HG03442 (cell line): Measurements from ENCODE around the gene CADPS.

Experiments used
- ATAC-seq: cut with Tn5 transposase; IDR thresholded peaks from one replicate; pipeline ENCODE4 v1.9.1; 2021; ENCODE audit warnings: mild to moderate bottlenecking, moderate library complexity; ENCODE audit not compliant: unreplicated experiment

The CADPS gene

GRCh38 chr3:62815981-62816380 is 59.2 kb downstream of the CADPS start:
- no peak for ATAC-seq

DNA sequence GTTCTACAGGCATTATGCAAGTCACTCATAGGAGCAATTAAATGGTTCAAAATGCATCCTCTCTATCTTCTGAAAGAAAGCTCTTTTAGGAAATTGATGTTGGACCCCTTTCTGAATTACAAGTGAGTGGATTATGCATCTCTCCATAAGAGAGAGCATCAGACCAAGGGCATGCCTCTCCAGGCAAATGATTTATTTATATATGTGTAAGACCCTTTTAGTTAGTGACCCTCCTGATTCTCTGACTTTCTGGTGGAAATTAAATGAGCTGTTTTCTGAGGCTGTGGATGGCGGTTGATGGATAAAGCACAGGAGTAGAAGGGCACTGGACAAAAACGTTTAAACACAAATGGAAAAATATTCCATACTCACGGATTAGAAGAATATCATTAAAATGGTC is 62.6 kb downstream of the CADPS start:
- no peak for ATAC-seq

- no peak for ATAC-seq
These were observed 64.1 kb downstream of the CADPS start for GRCh38 chr3:62811119-62811518.

GRCh38 chr3:62809369-62809768 is 65.8 kb downstream of the CADPS start:
- no peak for ATAC-seq

DNA sequence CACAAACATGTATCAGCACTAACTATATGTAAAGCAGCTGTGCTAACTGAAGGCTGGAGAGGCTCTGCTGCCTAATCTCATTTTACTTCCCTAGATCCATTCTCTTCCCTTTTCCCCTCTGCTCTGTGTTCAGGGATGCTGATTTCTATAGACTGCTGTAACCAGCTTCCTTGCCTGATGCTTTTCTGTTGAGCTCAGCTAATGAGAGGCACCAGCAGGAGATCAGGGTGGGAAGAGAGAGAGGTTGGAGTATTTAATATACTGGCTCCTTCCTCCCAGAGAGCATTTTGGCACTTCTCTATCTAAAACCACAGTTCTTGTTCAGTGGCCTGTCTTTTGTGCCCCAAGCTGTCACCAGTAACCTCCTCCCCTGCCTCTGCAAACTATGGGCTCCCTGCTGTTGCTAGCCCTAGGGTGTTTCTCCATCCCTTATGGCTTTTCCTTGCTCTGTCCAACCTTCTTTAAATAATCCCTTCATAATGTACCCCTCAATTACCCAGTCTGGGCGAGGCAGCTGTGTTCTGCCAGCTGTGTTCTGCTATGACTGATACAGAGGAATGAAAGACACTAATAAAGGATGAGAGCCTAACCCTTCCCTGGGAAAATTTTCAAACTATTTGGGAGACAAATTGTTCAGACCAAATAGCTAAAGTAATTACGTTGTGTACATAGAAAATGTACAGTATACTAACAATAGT is 69.5 kb downstream of the CADPS start:
- ATAC-seq: no peak

DNA sequence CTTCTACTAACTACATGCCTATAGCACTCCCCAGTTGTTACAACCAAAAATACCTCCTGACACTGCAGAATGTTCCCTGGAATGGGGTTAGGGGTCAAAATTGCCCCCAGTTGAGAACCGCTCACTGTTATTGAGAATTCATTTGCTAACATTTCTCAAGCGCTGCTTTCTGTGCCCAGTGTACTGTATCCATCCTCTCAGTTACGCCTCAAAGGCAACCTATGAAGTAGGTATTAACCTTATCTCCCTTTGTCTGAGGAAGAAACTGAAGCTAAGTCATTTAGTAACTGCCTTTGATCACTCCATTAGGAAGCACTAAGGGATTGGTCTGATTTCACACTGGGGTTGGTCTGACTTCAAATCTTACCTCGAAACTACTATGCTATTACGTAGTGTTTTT is 70.1 kb downstream of the CADPS start:
- ATAC-seq: no peak

GRCh38 chr3:62803276-62803675 is 71.9 kb downstream of the CADPS start:
- ATAC-seq: no peak

GRCh38 chr3:62798000-62798399 is 77.2 kb downstream of the CADPS start:
- no peak for ATAC-seq

DNA sequence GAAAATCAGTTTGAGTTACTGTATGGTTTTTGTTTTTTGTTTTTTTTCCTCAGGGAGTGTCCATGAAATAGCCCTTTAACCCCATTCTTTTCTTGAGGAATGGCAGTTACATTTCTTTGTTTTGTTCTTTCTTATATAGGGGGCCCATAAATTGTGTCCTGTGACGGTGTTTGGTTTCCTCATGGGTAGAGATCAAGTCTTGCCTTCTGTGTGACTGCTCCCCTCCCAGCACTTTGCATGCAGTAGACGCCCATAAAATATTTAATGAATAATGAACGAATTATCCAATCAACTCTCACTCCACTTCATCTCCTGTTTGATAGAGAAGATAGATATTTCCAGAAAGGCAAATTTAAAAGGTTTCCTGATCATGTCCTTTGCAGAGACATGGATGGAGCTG is 78.1 kb downstream of the CADPS start:
- no peak for ATAC-seq

- ATAC-seq: no peak
These were observed 79.1 kb downstream of the CADPS start for GRCh38 chr3:62795978-62796657.

- ATAC-seq: no peak
These were observed 81.3 kb downstream of the CADPS start for GRCh38 chr3:62793946-62794345.

- ATAC-seq: no peak
These were observed 89.8 kb downstream of the CADPS start for GRCh38 chr3:62785384-62785783.

DNA sequence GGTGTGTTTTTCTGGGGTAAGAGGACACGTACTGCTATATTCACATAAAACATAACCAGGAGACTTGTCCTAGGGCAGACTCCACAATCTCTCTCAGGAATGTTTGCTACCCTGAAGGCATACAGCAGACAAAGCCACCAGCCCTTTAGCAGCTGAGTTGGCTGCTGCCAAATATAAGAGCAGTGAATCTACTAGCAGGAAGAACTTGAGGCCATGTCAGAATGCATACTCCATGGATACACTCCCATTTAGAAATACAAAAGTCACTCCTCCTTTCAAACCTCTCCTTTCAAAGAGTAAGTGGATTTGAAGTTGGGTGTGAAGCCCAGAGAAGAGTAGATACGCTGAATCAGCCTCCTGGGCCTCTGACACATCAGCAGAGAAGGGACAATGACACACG is 94.1 kb downstream of the CADPS start:
- ATAC-seq: no peak

GRCh38 chr3:62777674-62778073 is 97.5 kb downstream of the CADPS start:
- no peak for ATAC-seq

GRCh38 chr3:62777130-62777529 is 98.1 kb downstream of the CADPS start:
- no peak for ATAC-seq

DNA sequence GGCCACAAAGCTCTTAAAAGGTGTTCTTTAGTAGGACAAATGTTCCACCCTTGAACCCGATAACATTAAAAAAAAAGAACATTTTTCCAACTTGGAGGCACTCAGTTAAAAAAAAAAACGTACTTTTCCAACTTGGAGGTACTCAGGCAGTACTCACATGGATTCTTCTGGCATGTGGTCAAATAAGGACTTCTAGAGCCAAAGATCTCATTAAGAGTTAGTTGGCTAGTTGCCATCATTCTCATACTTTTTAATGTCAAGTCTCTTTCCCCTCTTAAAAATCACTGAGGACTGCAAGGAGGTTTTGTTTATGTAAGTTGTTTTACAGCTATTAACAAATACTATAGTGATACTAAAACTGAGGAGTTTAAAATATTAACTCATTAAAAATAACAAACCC is 101.0 kb downstream of the CADPS start:
- ATAC-seq: no peak

DNA sequence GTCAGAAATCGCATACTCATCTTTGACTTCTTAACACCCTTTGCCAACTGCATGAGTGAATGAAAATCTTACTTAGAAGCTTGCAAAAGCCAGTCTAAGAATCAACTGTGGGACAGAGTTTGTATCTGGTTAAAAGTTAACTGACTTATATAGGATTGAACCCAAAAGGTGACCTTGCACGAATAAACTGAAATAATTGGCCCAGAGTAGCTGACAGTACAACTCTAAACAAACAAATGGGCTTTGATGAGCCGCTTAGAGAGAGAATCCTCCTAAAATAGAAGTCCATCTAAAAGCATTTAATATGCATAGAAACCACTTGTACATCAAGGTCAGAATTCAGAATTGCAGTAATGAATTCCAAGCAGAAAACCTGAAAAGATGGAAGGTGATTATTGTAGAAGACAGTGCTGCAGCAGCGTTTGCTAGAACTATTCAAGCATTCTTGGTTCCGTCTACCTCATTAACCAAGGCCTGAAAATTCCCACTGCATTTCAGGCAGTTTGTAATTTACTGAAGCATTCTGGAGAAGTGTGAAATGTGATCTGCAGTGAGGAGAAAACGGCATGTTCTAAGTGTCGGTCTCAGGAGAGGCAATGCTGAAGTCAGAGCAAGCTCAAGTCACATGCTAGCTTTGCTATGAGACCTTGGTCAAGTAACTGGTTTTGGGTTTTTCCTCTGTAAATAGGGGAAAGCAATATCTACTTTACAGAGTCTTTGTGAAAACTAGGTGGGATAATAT is 103.7 kb downstream of the CADPS start:
- ATAC-seq: no peak

GRCh38 chr3:62768896-62769295 is 106.3 kb downstream of the CADPS start:
- ATAC-seq: no peak

- no peak for ATAC-seq
These were observed 113.5 kb downstream of the CADPS start for GRCh38 chr3:62761711-62762110.

DNA sequence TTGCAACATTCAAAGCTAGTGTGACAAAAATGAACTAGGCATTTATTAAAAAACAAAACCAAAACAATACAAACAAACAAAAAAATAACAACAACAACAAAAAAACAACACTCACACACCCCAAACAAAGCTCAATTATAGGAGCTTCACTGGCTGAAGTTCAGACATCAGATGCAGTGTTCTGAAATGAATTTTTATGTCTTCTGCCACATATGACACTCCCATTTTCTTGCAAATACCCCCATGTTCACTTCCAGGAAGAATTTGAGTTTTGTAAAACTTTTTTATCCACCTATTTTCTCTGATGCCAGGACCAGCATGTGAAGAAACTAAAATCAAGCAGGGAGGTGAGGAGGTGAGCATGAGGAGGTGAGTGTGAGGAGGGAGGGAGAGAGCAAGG is 113.9 kb downstream of the CADPS start:
- ATAC-seq: no peak

- ATAC-seq: no peak
These were observed 116.7 kb downstream of the CADPS start for GRCh38 chr3:62758296-62759066.
